Liver (tissue), 9 donors: Measurements from ENCODE around the gene ARHGEF1. TPM values are rescaled to one million over a fixed set of nuclear protein-coding genes. Genes with fewer than 3 reads are reported as not detected.
A peak's percentile ranks its signal among the peaks of the same experiment; 100 is the strongest.

Experiments
- DNase-seq: peaks from one replicate; pipeline ENCODE4 v3.0.0-alpha.2; 2017; ENCODE audit warnings: low spot score
- H3K27ac ChIP-seq, 2 donors: one replicate each; pipeline ENCODE4 v1.7.0; 2013; ENCODE audit warnings: inconsistent platforms in 2 of 2, low read length in 2 of 2, control low read depth in 1 of 2, low read depth in 1 of 2, mild to moderate bottlenecking in 1 of 2
- H3K27me3 ChIP-seq, 4 donors: one replicate each; pipeline versions ENCODE4 v1.6.1 to v1.7.0; 2013; ENCODE audit warnings: low read length in 3 of 4, inconsistent platforms in 1 of 4, mild to moderate bottlenecking in 1 of 4, moderate library complexity in 1 of 4; ENCODE audit not compliant: control insufficient read depth in 4 of 4, insufficient read depth in 4 of 4
- H3K36me3 ChIP-seq, 4 donors: one replicate each; pipeline versions ENCODE4 v1.6.1 to v1.7.0; 2013; ENCODE audit warnings: low read length in 3 of 4, mild to moderate bottlenecking in 3 of 4, low read depth in 1 of 4, moderate library complexity in 1 of 4; ENCODE audit not compliant: control insufficient read depth in 4 of 4, insufficient read depth in 3 of 4
- H3K4me1 ChIP-seq, 4 donors: one replicate each; pipeline versions ENCODE4 v1.6.1 to v1.7.0; 2013; ENCODE audit warnings: low read length in 3 of 4, mild to moderate bottlenecking in 3 of 4, moderate library complexity in 1 of 4; ENCODE audit not compliant: control insufficient read depth in 4 of 4, insufficient read depth in 4 of 4
- H3K4me3 ChIP-seq, 3 donors: one replicate each; pipeline versions ENCODE4 v1.6.1 to v1.7.0; 2013; ENCODE audit warnings: low read length in 3 of 3, control low read depth in 1 of 3, low read depth in 1 of 3, mild to moderate bottlenecking in 1 of 3
- H3K9ac ChIP-seq, 2 donors: one replicate each; pipeline ENCODE4 v1.7.0; 2013; ENCODE audit warnings: low read length in 2 of 2, mild to moderate bottlenecking in 2 of 2, moderate library complexity in 2 of 2, control low read depth in 1 of 2, low read depth in 1 of 2
- H3K9me3 ChIP-seq, 4 donors: one replicate each; pipeline versions ENCODE4 v1.6.1 to v1.7.0; 2013; ENCODE audit warnings: low read length in 3 of 4; ENCODE audit not compliant: control insufficient read depth in 4 of 4
- EGR1 ChIP-seq, 2 donors: IDR thresholded peaks; 2 replicates each; pipeline ENCODE4 v1.6.1; 2016 to 2018; ENCODE audit warnings: antibody characterized with exemption in 2 of 2, low read depth in 2 of 2
- FOXA2 ChIP-seq: IDR thresholded peaks from 2 replicates; pipeline ENCODE4 v1.6.1; 2016; ENCODE audit warnings: antibody characterized with exemption
- GABPA ChIP-seq, 2 donors: IDR thresholded peaks in 1 of 2; conservative IDR thresholded peaks in 1 of 2; 2 replicates each; pipeline ENCODE4 v1.6.1; 2016; ENCODE audit warnings: antibody characterized with exemption in 2 of 2, mild to moderate bottlenecking in 1 of 2, moderate library complexity in 1 of 2
- HNF4A ChIP-seq, 2 donors: conservative IDR thresholded peaks; 2 replicates each; pipeline ENCODE4 v1.6.1; 2016; ENCODE audit warnings: antibody characterized with exemption in 2 of 2, mild to moderate bottlenecking in 2 of 2
- HNF4G ChIP-seq: IDR thresholded peaks from 2 replicates; pipeline ENCODE4 v1.6.1; 2016; ENCODE audit warnings: antibody characterized with exemption
- JUND ChIP-seq, 2 donors: IDR thresholded peaks; 2 replicates each; pipeline ENCODE4 v1.6.1; 2016; ENCODE audit warnings: antibody characterized with exemption in 2 of 2
- NR2F2 ChIP-seq: IDR thresholded peaks from 2 replicates; pipeline ENCODE4 v1.6.1; 2016; ENCODE audit warnings: antibody characterized with exemption
- TAF1 ChIP-seq: conservative IDR thresholded peaks from 2 replicates; pipeline ENCODE4 v1.6.1; 2016; ENCODE audit warnings: antibody characterized with exemption, mild to moderate bottlenecking
- YY1 ChIP-seq: IDR thresholded peaks from 2 replicates; pipeline ENCODE4 v1.6.1; 2016; ENCODE audit warnings: antibody characterized with exemption, mild to moderate bottlenecking
- WGBS: extraction: QIAGEN DNeasy Blood & Tissue Kit; methylation state at CpG from one replicate; pipeline ENCODE4 v1.1.7; 2013; 5-methylcytosine and 5-hydroxymethylcytosine counted together
- polyA plus RNA-seq, 2 donors: library from polyadenylated mRNA; stranded (reverse) in 1 of 2; unstranded in 1 of 2; fragments of 200-250 nt in 1 of 2; fragments of >200 nt in 1 of 2; fragmentation: Nextera tagmentation in 1 of 2; extraction: Ambion mirVana in 1 of 2; gene quantifications; one replicate each; pipeline versions ENCODE4 v1.2.1 to v1.2.3, GENCODE V29; 2013 to 2015
- total RNA-seq, 2 donors: library from RNA; depleted of rRNA; stranded (reverse); fragments of >200 nt; gene quantifications; one replicate each; pipeline ENCODE4 v1.2.3, GENCODE V29; 2014
- TF ChIP-seq, protein P1 (sequence below): IDR thresholded peaks from 2 replicates; pipeline ENCODE4 v1.6.1; 2016; ENCODE audit warnings: antibody characterized with exemption
- TF ChIP-seq, protein P2 (sequence below): IDR thresholded peaks from 2 replicates; pipeline ENCODE4 v1.6.1; 2016; ENCODE audit warnings: antibody characterized with exemption, mild to moderate bottlenecking
- TF ChIP-seq, protein P3 (sequence below): IDR thresholded peaks from 2 replicates; pipeline ENCODE4 v1.6.1; 2016; ENCODE audit warnings: antibody characterized with exemption
- TF ChIP-seq, protein P4 (sequence below): IDR thresholded peaks from 2 replicates; pipeline ENCODE4 v1.6.1; 2016; ENCODE audit warnings: antibody characterized with exemption
- TF ChIP-seq, protein P5 (sequence below): fragments of 150-350 bp; IDR thresholded peaks from 2 replicates; pipeline ENCODE4 v1.5.1; 2017; ENCODE audit warnings: improper control_type of control experiment, low read depth, low read length; ENCODE audit not compliant: missing input control
- donor health status: healthy.
- donor health status: healthy.
- donor health status: healthy.
- donor health status: healthy.
- donor health status: healthy.

Gene ARHGEF1
- total and polyA plus RNA-seq, 4 donors: 13.2 to 30.1 (median 18.5) TPM

DNA sequence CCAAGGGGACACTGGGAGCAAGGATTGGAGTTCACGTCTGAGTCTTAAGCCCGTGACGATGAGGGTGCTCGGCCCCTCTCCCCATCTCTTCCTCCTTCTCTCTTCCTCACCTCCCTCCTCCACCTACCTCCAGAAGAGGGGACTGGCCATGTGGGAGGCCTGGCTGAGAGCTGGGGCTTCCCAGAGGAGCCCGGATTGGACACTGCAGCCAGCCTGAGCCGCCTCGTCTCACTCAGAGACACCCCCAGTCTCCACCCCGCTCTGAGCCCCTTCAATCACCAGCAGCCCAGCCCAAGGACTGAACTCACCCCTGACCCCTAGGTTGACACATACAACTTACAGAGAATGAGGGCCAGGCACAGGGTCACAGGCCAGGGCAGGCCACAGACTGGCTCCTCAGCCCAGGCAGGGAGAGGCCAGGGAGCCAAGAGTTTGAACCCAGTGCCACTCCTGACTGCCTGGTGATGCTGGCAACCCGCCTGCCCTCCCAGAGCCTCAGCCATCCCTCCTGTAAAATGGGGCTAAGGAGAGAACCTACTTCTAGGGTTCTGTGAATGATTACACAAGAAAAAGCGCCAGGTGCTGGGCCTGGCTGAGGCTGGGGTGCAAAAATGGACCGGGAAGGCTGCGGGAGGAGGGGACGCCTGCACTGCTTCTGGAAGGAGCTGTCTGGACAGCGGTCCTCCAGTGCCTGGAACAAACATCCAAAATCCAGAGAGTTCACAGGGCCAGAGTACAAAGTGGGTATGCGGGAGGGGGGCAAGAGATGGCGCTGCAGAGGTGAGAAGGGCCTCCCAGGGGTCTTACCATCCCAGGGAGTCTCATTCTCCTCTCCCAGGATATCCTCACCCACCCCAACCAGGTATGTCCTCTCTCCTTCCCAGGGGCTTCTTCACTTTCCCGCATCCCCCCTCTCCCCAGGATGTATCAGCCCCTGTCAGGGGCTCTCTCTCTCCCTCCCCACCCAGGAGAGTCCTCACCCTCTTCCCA lies 4.8 kb upstream of the ARHGEF1 start:
- no peaks in the 10 kb centered on the region for H3K36me3 ChIP-seq
- H3K9me3 ChIP-seq: no peaks in the 10 kb centered on the region
- H3K9ac ChIP-seq: peak overlapping the region in 1 of 2 donors; percentile 27
- peak overlapping the region in 1 of 2 donors; percentile 41 for H3K27ac ChIP-seq
- TF ChIP-seq YY1: no peak
- TF ChIP-seq, protein P1, sequence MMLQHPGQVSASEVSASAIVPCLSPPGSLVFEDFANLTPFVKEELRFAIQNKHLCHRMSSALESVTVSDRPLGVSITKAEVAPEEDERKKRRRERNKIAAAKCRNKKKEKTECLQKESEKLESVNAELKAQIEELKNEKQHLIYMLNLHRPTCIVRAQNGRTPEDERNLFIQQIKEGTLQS: no peak
- TF ChIP-seq JUND (IDR thresholded peaks at IDR 0.05): no peak
- TF ChIP-seq, protein P2, sequence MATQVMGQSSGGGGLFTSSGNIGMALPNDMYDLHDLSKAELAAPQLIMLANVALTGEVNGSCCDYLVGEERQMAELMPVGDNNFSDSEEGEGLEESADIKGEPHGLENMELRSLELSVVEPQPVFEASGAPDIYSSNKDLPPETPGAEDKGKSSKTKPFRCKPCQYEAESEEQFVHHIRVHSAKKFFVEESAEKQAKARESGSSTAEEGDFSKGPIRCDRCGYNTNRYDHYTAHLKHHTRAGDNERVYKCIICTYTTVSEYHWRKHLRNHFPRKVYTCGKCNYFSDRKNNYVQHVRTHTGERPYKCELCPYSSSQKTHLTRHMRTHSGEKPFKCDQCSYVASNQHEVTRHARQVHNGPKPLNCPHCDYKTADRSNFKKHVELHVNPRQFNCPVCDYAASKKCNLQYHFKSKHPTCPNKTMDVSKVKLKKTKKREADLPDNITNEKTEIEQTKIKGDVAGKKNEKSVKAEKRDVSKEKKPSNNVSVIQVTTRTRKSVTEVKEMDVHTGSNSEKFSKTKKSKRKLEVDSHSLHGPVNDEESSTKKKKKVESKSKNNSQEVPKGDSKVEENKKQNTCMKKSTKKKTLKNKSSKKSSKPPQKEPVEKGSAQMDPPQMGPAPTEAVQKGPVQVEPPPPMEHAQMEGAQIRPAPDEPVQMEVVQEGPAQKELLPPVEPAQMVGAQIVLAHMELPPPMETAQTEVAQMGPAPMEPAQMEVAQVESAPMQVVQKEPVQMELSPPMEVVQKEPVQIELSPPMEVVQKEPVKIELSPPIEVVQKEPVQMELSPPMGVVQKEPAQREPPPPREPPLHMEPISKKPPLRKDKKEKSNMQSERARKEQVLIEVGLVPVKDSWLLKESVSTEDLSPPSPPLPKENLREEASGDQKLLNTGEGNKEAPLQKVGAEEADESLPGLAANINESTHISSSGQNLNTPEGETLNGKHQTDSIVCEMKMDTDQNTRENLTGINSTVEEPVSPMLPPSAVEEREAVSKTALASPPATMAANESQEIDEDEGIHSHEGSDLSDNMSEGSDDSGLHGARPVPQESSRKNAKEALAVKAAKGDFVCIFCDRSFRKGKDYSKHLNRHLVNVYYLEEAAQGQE: no peak
- TF ChIP-seq HNF4A (conservative IDR thresholded peaks at IDR 0.05): no peak
- TF ChIP-seq TAF1: no peak
- TF ChIP-seq, protein P3, sequence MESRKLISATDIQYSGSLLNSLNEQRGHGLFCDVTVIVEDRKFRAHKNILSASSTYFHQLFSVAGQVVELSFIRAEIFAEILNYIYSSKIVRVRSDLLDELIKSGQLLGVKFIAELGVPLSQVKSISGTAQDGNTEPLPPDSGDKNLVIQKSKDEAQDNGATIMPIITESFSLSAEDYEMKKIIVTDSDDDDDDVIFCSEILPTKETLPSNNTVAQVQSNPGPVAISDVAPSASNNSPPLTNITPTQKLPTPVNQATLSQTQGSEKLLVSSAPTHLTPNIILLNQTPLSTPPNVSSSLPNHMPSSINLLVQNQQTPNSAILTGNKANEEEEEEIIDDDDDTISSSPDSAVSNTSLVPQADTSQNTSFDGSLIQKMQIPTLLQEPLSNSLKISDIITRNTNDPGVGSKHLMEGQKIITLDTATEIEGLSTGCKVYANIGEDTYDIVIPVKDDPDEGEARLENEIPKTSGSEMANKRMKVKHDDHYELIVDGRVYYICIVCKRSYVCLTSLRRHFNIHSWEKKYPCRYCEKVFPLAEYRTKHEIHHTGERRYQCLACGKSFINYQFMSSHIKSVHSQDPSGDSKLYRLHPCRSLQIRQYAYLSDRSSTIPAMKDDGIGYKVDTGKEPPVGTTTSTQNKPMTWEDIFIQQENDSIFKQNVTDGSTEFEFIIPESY: no peak
- no peak for TF ChIP-seq EGR1 (IDR thresholded peaks at IDR 0.05; ENCODE audit: low read depth in 2 of 2)
- TF ChIP-seq HNF4G: no peak
- TF ChIP-seq, protein P4, sequence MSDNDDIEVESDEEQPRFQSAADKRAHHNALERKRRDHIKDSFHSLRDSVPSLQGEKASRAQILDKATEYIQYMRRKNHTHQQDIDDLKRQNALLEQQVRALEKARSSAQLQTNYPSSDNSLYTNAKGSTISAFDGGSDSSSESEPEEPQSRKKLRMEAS: no peak
- no peak for TF ChIP-seq NR2F2
- TF ChIP-seq GABPA (IDR thresholded peaks at IDR 0.05 in 1 of 2, conservative IDR thresholded peaks at IDR 0.05 in 1 of 2): no peak
- TF ChIP-seq FOXA2: no peak
- TF ChIP-seq, protein P5, sequence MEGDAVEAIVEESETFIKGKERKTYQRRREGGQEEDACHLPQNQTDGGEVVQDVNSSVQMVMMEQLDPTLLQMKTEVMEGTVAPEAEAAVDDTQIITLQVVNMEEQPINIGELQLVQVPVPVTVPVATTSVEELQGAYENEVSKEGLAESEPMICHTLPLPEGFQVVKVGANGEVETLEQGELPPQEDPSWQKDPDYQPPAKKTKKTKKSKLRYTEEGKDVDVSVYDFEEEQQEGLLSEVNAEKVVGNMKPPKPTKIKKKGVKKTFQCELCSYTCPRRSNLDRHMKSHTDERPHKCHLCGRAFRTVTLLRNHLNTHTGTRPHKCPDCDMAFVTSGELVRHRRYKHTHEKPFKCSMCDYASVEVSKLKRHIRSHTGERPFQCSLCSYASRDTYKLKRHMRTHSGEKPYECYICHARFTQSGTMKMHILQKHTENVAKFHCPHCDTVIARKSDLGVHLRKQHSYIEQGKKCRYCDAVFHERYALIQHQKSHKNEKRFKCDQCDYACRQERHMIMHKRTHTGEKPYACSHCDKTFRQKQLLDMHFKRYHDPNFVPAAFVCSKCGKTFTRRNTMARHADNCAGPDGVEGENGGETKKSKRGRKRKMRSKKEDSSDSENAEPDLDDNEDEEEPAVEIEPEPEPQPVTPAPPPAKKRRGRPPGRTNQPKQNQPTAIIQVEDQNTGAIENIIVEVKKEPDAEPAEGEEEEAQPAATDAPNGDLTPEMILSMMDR: no peak
- no peaks in the 10 kb centered on the region for H3K27me3 ChIP-seq
- 79% methylated on average over 17 of the region's 17 CpGs for WGBS
- DNase-seq: no peak
- peaks cover 0 to 6% (median 2%) of the 10 kb centered on the region in 4 donors for H3K4me1 ChIP-seq
- no peak overlapping the region for H3K4me3 ChIP-seq
